ENCODE results near the gene IFT52.
"Not testable (repeated sequence)": the region's sequence is repeated elsewhere in the genome, so short reads cannot be mapped to it uniquely, and the experiment has no call there.

Gene IFT52

DNA sequence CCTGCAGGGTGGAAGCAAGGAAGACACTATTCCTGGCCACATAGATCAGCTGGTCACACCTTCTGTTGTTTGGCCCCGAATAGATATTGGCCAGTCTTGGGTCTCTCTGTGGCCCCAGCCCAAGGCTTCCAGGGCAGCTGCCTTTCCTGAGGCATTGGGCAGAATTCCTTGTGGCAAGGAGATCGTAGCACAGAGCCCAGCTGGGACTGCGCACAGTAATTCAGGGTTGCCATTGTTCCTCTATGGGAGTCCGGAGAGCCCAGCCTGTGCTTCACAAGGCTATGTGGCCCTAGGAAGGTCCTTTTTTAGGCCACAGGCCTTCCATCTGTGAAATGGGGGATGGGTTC is 25.0 kb upstream of the IFT52 start:
- no peak for DNase-seq (ENCODE audit: low read depth in 2 of 3, low spot score in 2 of 3)

DNA sequence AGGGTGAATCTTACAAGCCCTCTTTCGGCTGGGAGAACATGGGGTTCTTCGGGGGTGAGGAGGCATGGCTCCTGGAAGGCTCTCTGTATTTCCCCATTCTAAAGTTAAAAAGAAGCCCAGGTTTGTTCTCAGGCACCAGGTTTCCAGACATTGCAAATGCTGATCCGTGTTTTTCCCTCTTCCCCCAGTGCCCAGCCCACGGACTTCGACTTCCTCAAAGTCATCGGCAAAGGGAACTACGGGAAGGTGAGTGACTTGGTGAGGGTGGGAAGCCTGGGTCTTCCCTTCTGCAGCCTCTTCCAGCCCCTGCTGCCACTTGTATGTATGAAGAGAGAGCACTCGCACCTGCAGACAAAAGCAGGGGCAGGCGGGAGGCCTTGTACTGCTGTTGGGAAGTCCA is 23.3 kb upstream of the IFT52 start:
- DNase-seq (ENCODE audit: low read depth in 2 of 3, low spot score in 2 of 3), result no peak

DNA sequence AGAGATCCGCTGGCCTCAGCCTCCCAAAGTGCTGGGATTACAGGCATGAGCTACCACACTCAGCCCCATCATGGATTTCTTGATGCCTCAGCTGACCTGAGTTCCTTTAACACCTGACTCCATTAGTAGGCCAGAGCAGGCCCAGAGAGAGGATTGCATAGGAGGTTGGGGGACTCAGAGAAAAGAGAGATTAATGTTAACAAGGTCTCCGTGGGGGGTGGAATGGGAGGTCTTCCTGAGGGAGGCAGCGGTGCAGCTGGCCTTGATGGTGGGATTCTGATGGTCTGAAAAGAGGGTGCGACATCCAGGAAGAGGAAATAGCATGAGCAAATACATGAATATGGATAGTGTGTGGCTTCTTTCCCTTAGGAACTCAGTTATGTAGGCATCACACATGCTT is 22.0 kb upstream of the IFT52 start:
- no peak for DNase-seq (ENCODE audit: low read depth in 2 of 3, low spot score in 2 of 3)

DNA sequence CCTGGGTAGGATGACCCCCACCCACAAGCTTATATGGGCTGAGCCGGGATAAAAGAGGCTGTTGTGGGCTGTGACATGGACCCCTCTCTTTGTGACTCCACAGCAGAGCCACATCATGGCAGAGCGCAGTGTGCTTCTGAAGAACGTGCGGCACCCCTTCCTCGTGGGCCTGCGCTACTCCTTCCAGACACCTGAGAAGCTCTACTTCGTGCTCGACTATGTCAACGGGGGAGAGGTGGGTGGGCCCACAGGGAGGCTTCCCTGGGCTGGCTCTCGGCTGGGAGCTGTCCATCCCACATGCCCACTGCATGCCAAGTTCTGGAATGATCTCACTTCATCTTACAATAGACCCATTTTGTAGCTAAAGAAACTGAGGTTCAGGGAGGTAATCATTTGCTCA is 21.5 kb upstream of the IFT52 start:
- no peak for DNase-seq (ENCODE audit: low read depth in 2 of 3, low spot score in 2 of 3)

DNA sequence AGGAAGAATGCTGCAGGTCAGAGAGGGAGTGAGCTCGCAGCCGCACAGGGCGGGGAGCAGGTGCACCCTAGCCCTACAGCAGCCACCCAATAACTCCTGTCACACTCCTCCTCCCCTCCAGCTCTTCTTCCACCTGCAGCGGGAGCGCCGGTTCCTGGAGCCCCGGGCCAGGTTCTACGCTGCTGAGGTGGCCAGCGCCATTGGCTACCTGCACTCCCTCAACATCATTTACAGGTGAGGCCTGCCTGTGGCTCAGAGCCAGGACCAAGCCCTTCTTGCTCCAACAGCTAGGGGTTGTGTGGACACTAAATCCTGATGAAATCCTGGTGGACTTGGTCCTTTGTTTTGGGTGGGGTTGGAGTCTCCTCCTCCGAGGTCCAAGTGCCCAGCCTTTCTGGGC is 20.2 kb upstream of the IFT52 start:
- DNase-seq (ENCODE audit: low read depth in 2 of 3, low spot score in 2 of 3), result no peak

DNA sequence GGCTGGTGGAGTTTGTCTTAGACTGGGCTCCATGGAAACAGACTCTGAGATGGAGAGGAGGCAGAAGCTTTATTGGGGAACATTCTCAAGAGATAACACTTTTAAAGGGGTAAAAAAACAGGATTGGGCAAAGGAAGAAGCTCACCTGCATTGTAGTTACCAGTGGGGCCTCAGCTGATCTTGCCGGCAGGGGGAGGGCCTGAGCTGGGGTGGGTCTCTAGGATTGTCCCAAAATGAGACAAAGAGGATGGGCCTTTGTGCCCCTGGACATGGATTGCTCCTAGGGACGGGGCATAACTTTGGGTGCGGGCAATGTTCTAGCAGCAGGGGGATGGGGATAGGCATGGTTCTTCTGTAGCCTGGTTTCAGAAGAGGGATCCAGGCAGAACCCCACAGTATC is 19.4 kb upstream of the IFT52 start:
- DNase-seq (ENCODE audit: low read depth in 2 of 3, low spot score in 2 of 3), result no peak

DNA sequence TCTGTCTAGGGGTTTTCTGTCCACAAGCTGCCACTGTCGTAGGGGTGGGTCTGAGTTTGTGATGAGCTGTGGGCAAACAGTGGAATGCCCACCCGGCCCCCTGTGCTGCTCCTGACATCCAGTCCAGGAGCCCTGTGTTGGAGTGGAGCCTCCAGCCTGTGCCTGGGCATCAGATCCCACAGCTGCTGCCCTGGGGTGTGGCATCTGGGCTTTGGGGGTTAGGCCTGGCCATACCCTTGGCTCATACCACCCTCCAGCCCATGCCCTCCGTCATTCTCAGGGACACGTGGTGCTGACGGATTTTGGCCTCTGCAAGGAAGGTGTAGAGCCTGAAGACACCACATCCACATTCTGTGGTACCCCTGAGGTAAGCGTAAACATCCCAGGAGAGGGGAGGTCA is 19.0 kb upstream of the IFT52 start:
- DNase-seq (ENCODE audit: low read depth in 2 of 3, low spot score in 2 of 3), result no peak

DNA sequence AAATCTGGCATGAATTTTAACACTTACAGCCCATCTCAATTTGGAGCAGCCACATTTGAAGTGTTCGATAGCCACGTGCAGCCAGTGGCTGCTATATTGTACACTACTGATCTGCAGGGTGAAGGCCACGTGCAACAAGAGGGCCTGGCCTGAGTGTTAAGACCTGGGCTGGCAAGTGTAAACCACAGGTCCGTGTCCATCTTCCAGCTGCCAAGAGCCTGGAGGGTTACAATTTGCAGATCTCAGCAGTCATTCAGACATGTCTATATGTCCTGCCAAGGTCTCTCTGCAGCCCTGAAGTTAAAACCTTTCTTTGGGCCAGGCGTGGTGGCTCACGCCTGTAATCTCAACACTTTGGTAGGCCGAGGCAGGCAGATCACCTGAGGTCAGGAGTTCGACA is 17.8 kb upstream of the IFT52 start:
- no peak for DNase-seq (ENCODE audit: low read depth in 2 of 3, low spot score in 2 of 3)

DNA sequence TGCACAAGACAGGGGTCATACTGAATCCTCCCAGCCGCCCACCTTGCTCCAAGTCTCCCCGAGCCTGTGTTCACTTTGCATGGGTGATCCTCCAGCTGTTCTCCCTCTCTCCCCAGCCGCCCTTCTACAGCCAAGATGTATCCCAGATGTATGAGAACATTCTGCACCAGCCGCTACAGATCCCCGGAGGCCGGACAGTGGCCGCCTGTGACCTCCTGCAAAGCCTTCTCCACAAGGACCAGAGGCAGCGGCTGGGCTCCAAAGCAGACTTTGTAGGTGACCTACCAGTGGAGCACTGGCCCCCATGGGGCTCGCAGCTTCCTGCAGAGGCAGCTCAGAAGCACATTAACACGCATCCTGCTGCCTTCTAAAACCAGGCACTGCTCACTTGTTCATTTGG is 14.6 kb upstream of the IFT52 start:
- no peak for DNase-seq (ENCODE audit: low read depth in 2 of 3, low spot score in 2 of 3)

DNA sequence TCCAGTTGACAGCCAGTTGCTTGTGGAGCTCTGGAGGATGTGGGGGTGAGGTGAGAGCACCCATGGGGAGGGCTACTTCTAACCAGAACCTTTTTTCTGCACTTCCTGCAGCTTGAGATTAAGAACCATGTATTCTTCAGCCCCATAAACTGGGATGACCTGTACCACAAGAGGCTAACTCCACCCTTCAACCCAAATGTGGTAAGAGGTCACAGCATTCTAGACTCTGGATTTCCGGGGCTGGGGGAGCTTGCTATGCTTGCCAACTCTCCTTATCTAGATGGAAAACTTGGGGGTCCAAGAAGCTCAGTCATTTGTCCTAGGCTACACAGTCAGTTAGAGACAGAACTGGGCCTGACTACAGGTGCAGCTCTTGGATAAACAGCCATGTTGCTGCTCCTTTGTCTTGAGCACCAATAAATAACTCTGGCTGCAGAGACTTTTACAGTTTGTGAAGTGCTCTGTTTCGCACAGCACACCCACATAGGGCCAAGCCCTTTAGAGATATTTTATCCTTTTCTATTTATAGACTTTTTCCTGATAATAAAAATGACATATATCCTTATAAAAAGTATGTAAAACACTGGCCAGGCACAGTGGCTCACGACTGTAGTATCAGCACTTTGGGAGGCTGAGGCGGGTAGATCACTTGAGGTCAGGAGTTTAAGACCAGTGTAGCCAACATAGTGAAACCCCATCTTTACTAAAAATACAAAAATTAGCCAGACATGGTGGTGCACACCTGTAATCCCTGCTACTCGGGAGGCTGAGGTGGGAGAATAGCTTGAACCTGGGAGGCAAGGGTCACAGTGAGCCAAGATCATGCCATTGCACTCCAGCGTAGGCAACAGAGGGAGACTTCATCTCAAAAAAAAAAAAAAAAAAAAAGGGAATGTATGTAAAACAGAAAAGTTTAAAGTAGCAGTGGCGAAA is 10.6 kb upstream of the IFT52 start:
- no peak for DNase-seq (ENCODE audit: low read depth in 2 of 3, low spot score in 2 of 3)

DNA sequence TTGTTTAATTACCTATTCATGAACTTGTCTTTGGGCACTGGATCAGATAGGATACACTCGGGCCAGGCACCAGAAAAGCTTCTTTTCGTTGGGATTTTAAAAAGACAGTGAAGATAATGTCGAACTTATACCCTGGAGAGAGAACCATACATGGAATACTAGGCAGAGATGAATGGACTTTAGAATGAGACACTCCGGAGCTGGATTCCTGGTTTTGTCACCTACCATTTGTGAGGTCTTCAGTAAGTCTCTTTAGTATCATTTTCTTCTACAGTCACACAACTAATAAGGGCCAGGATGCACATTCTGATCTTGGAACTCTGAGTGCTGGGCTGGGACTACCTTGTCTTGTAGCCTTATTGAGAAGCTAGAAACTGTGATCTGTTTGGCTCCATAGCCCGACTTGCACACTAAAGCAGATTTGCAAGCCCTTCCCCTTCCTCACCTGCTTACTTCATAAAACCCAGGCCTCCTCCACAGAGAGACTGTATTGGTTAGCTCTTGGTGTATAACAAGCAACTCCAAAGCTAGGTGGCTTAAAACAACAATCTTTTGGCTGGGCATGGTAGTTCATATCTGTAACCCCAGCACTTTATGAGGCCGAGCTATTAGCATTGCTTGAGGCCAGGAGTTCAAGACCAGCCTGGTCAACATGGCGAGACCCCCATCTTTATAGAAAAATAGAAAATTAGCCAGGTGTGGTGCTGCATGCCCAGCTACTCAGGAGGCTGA is 7.4 kb upstream of the IFT52 start:
- no peak for DNase-seq (ENCODE audit: low read depth in 2 of 3, low spot score in 2 of 3)

DNA sequence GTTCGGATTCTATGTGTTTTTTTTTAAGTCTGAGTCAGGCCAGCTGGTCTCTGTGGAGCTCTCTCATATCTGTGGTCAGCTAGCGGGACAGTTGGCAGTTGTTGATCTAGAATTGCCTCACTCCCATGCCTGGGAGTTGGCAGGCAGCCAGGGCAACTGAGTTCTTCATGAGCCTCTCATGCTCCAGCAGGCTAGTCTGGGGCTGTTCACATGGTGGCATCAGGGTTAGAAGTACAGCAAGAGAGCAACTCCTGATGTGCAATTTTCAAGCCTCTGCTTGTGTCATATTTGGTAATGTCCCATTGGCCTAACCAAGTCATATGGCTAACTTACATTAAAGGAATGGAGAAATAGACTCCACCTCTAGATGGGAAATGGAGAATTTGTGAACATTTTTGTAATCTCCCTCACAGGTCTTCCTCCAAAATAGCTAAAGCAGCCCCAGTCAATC is 6.7 kb upstream of the IFT52 start:
- no peak for DNase-seq (ENCODE audit: low read depth in 2 of 3, low spot score in 2 of 3)

DNA sequence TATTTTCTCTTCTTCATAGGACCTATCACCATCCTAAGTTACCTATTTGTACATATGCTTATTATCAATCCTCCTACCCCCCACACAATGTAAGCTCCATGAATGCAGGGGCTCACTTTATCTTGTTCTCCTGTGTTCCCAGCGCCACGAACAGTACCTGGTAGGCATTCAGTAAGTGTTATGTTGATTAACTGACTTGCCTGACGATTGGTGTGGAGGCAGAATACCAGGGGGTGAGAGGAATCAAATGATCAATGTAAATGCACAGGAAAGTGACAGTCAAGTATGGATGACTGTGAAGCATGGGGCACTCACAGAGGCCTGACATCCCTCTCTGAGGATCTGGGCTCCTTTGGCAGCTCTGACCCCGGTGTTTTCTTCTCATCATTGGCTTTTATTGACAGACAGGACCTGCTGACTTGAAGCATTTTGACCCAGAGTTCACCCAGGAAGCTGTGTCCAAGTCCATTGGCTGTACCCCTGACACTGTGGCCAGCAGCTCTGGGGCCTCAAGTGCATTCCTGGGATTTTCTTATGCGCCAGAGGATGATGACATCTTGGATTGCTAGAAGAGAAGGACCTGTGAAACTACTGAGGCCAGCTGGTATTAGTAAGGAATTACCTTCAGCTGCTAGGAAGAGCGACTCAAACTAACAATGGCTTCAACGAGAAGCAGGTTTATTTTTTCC is 6.1 kb upstream of the IFT52 start:
- no peak for DNase-seq (ENCODE audit: low read depth in 2 of 3, low spot score in 2 of 3)

DNA sequence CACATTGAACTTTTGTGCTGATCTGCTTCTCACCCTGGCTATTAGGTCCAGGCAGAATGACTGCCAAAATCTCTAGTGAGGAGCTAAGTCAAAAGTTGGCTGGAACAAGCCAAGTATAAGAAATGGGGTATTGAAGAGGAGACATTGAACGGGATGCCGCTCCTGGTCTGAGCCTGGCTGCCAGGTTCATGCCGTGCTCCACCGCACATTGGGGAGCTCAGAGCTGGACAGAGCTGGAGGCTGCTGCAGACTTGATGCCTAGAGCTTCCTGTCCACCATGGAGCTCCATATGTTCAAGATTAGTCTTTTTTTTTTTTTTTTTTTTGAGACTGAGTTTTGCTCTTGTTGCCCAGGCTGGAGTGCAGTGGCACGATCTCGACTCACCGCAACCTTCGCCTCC is 4.1 kb upstream of the IFT52 start:
- DNase-seq (ENCODE audit: low read depth in 2 of 3, low spot score in 2 of 3), result no peak

DNA sequence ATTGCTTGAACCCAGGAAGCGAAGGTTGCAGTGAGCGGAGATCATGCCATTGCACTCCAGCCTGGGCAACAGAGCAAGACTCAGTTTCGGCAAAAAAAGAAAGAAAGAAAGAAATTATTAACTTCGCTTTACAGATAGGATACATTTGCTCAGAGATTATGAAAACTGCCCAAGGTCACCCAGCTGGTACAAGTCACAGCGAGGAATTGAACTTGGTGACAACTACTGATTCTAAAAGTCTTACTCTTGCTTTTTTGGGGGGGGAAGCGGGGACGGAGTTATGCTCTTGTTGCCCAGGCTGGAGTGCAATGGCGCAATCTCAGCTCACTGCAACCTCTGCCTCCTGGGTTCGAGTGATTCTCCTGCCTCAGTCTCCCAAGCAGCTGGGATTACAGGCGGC is 2.2 kb upstream of the IFT52 start:
- not testable (repeated sequence) for DNase-seq (ENCODE audit: low read depth in 2 of 3, low spot score in 2 of 3)

DNA sequence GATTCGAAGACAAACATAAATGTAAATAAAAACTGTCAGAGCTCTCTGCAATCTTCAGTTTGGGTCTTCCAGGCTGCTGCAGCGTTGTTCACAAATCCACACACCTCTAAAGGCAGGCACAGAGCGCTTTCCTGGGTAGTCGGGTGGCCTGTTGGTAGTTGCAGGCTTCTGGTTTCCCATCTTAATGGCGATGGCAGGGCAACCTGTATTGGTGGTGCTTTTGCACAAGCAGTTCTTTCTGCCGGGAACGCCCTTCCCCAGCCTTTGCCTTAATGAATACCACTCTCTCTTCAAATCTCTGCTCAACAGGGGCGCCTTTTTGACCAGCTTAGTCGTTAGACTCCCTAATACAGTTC is 723 bp upstream of the IFT52 start:
- peak in 1 of 3 experiments; percentile 2 for DNase-seq (ENCODE audit: low read depth in 2 of 3, low spot score in 2 of 3)

DNA sequence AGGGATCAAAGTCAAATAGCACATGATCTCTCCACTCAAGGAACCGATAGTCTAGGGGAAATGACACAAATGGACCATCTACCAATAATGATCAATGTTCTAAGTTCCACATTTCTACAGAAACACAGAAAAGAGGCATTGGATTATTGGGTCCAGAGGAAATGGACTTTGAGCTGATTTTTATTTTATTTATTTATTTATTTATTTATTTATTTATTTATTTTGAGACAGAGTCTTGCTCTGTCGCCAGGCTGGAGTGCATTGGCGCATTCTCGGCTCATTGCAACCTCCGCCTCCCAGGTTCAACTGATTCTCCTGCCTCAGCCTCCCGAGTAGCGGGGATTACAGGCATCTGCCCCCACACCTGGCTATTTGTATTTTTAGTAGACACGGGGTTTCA is 11.2 kb downstream of the IFT52 start:
- DNase-seq (ENCODE audit: low read depth in 2 of 3, low spot score in 2 of 3), result not testable (repeated sequence)

DNA sequence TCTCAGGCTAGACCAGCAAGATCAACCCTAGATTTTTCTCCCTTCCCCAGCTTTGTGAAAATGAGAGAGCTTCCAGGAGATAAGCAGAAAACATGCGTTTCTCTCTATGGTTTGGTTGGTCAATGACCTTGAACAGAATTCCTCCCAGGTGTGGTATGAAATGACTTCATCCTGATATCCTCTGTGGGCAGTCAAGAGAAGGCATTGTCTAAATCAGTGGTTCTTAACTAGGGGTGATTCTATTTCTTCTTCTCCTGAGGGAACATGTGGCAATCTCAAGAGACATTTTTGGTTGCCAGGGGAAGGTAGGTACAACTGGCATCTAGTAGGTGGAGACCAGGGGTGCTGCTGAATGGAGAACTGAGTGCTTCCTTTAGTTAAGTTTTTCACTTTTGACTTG is 12.4 kb downstream of the IFT52 start:
- DNase-seq (ENCODE audit: low read depth in 2 of 3, low spot score in 2 of 3), result no peak

DNA sequence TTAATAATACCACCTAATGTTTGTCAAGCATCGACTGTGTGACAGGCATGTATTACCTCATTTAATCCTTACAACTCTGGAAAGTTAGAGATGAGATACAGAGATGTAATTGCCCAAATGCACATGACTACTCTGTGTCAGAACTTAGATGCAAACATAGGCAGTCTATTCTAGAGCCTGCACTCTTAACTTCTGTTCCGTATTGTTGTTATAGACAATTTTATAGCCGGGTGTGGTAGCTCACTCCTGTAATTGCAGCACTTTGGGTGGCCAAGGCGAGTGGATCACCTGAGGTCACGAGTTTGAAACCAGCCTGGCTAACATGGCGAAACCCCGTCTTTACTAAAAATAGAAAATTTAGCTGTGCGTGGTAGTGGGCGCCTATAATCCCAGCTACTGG is 15.0 kb downstream of the IFT52 start:
- DNase-seq (ENCODE audit: low read depth in 2 of 3, low spot score in 2 of 3), result no peak

DNA sequence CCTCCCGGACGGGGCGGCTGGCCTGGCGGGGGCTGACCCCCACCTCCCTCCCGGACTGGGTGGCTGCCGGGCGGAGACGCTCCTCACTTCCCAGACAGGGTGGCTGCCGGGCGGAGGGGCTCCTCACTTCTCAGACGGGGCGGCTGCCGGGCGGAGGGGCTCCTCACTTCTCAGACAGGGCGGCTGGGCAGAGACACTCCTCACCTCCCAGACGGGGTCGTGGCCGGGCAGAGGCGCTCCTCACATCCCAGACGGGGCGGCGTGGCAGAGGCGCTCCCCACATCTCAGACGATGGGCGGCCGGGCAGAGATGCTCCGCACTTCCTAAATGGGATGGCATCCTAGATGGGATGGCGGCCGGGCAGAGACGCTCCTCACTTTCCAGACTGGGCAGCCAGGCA is 16.5 kb downstream of the IFT52 start:
- DNase-seq (ENCODE audit: low read depth in 2 of 3, low spot score in 2 of 3), result not testable (repeated sequence)

DNA sequence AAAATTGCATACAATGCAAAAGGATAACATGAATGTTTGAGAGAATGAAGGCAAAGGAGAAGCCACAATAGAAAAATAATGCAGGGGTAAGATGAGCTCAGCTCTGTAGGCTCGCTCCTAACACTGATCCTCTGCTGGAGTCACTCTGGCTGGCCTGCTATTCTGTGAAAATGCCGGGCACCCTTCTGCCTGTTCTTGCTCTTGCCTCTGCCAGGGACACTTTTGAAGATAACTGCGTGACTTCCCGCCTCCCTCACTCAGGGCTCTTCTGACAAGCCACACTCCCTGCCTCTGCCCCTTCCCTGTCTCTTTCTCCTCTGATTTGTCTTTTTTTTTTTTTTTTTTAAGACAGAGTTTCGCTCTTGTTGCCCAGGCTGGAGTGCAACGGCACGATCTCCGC is 40.9 kb downstream of the IFT52 start:
- no peak for DNase-seq (ENCODE audit: low read depth in 2 of 3, low spot score in 2 of 3)

DNA sequence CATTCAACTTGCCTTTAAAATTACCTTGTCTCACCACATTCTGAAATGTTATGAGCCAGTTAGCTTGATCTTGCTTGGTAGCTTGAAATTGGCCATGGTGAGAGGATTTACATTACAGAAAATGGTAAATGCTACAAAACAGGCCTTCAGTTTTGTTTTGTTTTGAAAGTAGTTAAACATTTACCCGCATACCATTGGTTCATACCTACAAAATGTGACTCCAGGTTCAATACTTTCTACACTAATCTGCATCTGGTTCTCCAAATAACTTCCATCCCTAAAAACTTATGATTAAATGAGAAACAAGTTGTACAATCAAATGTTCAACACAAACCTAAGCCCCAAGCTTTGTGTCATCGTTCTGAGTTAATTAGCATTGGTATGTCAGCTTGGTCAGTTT is 45.7 kb downstream of the IFT52 start:
- no peak for DNase-seq (ENCODE audit: low read depth in 2 of 3, low spot score in 2 of 3)
